Muscle layer of duodenum (tissue), 2 donors: ENCODE data around the gene EPHA8.

Source experiments
- H3K27ac ChIP-seq: one replicate; pipeline ENCODE4 v1.7.0; 2013; ENCODE audit warnings: mild to moderate bottlenecking, low read length
- H3K27me3 ChIP-seq: one replicate; pipeline ENCODE4 v1.7.0; 2013; ENCODE audit warnings: low read depth, mild to moderate bottlenecking, control low read depth, low read length
- H3K36me3 ChIP-seq, 2 donors: one replicate each; pipeline ENCODE4 v1.7.0; 2013; ENCODE audit warnings: low read length in 2 of 2, control low read depth in 1 of 2, mild to moderate bottlenecking in 1 of 2; ENCODE audit not compliant: insufficient read depth in 2 of 2, control insufficient read depth in 1 of 2
- H3K4me1 ChIP-seq, 2 donors: one replicate each; pipeline ENCODE4 v1.7.0; 2013; ENCODE audit warnings: low read length in 2 of 2, mild to moderate bottlenecking in 2 of 2, control low read depth in 1 of 2, moderate library complexity in 1 of 2; ENCODE audit not compliant: insufficient read depth in 2 of 2, control insufficient read depth in 1 of 2
- H3K4me3 ChIP-seq, 2 donors: one replicate each; pipeline ENCODE4 v1.7.0; 2013; ENCODE audit warnings: low read length in 2 of 2, low read depth in 1 of 2, mild to moderate bottlenecking in 1 of 2
- H3K9me3 ChIP-seq, 2 donors: one replicate each; pipeline ENCODE4 v1.7.0; 2013; ENCODE audit warnings: low read length in 2 of 2, control low read depth in 1 of 2, mild to moderate bottlenecking in 1 of 2; ENCODE audit not compliant: control insufficient read depth in 1 of 2
- donor health status: healthy.

EPHA8 gene

GRCh38 chr1:22597301-22597965 is 34.1 kb downstream of the EPHA8 start:
- Histone ChIP-seq H3K4me3 (no peak overlapping the region), H3K9me3 (no peaks in the 10 kb centered on the region), H3K27ac (no peak overlapping the region), H3K36me3 (no peaks in the 10 kb centered on the region), H3K27me3 (peaks cover 15% of the 10 kb centered on the region), H3K4me1 (no peaks in the 10 kb centered on the region)

DNA sequence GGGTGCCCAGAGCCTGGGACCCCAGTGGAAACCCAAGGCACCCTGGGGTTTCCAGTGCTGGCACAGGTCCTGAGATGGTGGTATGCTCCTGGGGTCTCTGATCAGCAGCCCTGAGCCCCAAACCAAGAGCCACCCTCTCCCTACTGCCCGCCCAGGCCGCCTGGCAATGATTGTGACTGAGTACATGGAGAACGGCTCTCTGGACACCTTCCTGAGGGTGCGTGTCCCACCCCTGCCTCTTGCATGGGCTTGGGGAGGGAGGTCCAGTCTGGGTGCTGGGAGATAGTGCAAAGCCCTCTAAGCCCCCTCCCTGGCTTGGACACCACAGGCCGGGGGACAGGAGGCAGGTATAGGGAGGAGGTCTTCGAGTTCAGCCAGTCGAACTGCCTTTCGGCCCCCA is 34.7 kb downstream of the EPHA8 start:
- no peaks in the 10 kb centered on the region for H3K9me3 ChIP-seq
- no peak overlapping the region for H3K27ac ChIP-seq
- no peak overlapping the region for H3K4me3 ChIP-seq
- peaks cover 12% of the 10 kb centered on the region for H3K27me3 ChIP-seq
- no peaks in the 10 kb centered on the region for H3K36me3 ChIP-seq
- H3K4me1 ChIP-seq: no peaks in the 10 kb centered on the region

- Histone ChIP-seq H3K36me3 (no peaks in the 10 kb centered on the region), H3K4me1 (no peaks in the 10 kb centered on the region), H3K9me3 (no peaks in the 10 kb centered on the region), H3K27me3 (peaks cover 10% of the 10 kb centered on the region), H3K4me3 (no peak overlapping the region), H3K27ac (no peak overlapping the region)
Observed at GRCh38 chr1:22598736-22599135, 35.4 kb downstream of the EPHA8 start.

GRCh38 chr1:22600071-22600816 is 37.0 kb downstream of the EPHA8 start:
- Histone ChIP-seq H3K4me1 (no peaks in the 10 kb centered on the region), H3K36me3 (no peaks in the 10 kb centered on the region), H3K9me3 (no peaks in the 10 kb centered on the region), H3K27me3 (peaks cover 11% of the 10 kb centered on the region), H3K27ac (no peak overlapping the region), H3K4me3 (no peak overlapping the region)

- Histone ChIP-seq H3K4me1 (no peaks in the 10 kb centered on the region), H3K4me3 (no peak overlapping the region), H3K27me3 (peaks cover 11% of the 10 kb centered on the region), H3K9me3 (no peaks in the 10 kb centered on the region), H3K27ac (no peak overlapping the region), H3K36me3 (no peaks in the 10 kb centered on the region)
Observed at GRCh38 chr1:22600817-22601605, 37.7 kb downstream of the EPHA8 start.

DNA sequence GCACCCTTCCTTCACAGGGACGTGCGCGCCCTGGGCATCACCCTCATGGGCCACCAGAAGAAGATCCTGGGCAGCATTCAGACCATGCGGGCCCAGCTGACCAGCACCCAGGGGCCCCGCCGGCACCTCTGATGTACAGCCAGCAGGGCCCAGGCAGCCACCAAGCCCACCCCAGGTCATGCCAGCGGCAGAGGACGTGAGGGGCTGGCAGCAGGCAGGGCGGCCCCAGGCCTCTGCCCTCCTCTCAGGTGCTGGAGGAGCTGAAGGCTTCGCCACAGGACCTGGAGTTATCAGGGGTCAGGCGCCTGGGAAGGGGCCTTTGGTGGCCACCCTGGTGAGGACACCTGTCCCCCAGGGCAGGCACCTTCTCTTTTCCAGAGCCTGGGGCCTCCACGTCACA is 38.3 kb downstream of the EPHA8 start:
- no peak overlapping the region for H3K27ac ChIP-seq
- peaks cover 11% of the 10 kb centered on the region for H3K27me3 ChIP-seq
- H3K36me3 ChIP-seq: no peaks in the 10 kb centered on the region
- no peak overlapping the region for H3K4me3 ChIP-seq
- H3K9me3 ChIP-seq: no peaks in the 10 kb centered on the region
- no peaks in the 10 kb centered on the region for H3K4me1 ChIP-seq

DNA sequence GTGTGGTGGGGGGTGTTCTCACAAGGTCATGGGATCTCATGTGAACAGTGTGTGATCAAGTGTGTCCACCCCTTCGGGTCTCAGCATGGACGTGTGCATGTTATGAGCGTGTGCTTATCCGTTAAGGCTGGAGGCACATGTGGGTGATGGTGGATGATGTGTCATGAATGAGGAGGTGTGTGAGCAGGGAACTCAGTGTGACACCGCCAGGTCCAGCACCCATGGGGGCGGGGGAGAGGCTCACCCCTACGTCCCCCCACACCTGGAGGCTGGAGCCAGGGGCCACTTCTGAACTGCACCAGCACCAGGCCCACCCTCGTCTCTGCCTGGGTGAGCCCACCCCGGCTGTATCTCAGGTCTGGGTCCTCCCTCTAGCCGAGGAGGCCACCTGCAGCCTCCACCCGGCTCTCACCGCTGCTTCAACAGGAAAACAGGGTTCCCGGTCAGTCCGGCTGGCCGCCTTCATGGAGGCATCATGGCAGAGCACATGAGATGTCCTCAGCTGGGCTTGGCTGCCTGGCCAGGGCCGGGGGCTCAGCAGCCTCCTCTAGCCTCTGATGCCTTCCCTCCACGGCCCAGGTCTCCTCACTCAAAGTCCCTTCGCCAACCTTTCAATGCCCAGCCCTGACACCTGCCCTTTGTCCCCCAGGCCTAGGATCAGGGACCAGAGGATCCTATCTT is 38.9 kb downstream of the EPHA8 start:
- no peaks in the 10 kb centered on the region for H3K36me3 ChIP-seq
- no peak overlapping the region for H3K4me3 ChIP-seq
- peaks cover 11% of the 10 kb centered on the region for H3K27me3 ChIP-seq
- no peak overlapping the region for H3K27ac ChIP-seq
- H3K9me3 ChIP-seq: no peaks in the 10 kb centered on the region
- no peaks in the 10 kb centered on the region for H3K4me1 ChIP-seq

DNA sequence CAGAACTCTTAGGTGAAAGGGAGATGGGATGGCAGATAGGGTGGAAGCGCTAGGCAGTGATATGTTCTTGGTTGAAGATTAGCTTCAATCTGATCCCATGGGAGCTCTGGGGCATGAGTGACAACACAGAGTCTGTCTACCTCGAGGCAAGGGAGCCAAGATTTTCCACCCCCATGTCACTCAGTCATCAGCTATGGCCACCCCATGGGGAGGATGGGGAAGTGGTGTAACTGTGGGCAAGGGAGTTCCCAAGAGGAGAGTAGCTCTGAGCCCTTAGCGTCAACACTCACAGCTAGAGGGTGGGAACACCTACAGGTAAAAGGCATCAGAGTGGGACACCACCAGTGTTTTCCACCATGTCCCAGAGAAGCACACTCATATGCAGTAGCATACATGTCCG is 42.9 kb downstream of the EPHA8 start:
- Histone ChIP-seq H3K27me3 (peaks cover 21% of the 10 kb centered on the region), H3K4me3 (no peak overlapping the region)

GRCh38 chr1:22607154-22607553 is 43.9 kb downstream of the EPHA8 start:
- no peaks in the 10 kb centered on the region for H3K9me3 ChIP-seq
- no peaks in the 10 kb centered on the region for H3K36me3 ChIP-seq
- H3K4me3 ChIP-seq: no peak overlapping the region
- no peak overlapping the region for H3K27ac ChIP-seq
- no peaks in the 10 kb centered on the region for H3K4me1 ChIP-seq
- H3K27me3 ChIP-seq: peaks cover 21% of the 10 kb centered on the region

More for the DNA sequence above, 42.9 kb downstream of the EPHA8 start:
- Histone ChIP-seq H3K27ac (no peak overlapping the region), H3K4me1 (no peaks in the 10 kb centered on the region), H3K9me3 (no peaks in the 10 kb centered on the region), H3K36me3 (no peaks in the 10 kb centered on the region)

DNA sequence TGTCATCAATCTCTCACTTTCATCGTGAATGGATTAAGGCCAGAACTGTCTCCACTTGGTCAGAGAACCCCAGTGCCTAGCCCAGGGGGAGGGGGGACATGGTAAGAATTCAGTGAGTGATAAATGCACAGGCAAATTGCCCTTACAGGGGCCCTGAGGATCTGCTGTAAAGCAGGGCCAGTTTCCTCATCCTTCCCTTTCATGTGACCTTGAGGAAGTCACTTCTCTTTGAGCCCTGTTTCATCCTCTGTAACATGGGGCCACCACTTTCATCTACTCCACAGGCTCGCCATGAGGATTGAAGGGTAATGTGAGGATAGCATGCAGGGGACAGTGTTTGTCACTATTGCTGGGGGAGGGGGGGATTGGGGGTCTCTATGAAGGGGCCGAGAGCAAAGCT is 45.1 kb downstream of the EPHA8 start:
- Histone ChIP-seq H3K4me3 (no peak overlapping the region), H3K36me3 (no peaks in the 10 kb centered on the region), H3K27me3 (peaks cover 20% of the 10 kb centered on the region), H3K4me1 (no peaks in the 10 kb centered on the region), H3K9me3 (no peaks in the 10 kb centered on the region), H3K27ac (no peak overlapping the region)

GRCh38 chr1:22609291-22609690 is 46.0 kb downstream of the EPHA8 start:
- Histone ChIP-seq H3K4me3 (no peak overlapping the region), H3K27me3 (peaks cover 13% of the 10 kb centered on the region)

More at GRCh38 chr1:22609291-22609690, 46.0 kb downstream of the EPHA8 start:
- Histone ChIP-seq H3K4me1 (no peaks in the 10 kb centered on the region), H3K9me3 (no peaks in the 10 kb centered on the region), H3K27ac (no peak overlapping the region), H3K36me3 (no peaks in the 10 kb centered on the region)
